HG03135 (cell line): Measurements from ENCODE around the gene GAN.

Source experiments
- ATAC-seq: cut with Tn5 transposase; IDR thresholded peaks from one replicate; pipeline ENCODE4 v1.9.1; 2021; ENCODE audit warnings: mild to moderate bottlenecking, moderate library complexity; ENCODE audit not compliant: unreplicated experiment

Gene GAN

GRCh38 chr16:81349608-81350305, 35.0 kb downstream of the GAN start:
- no peak for ATAC-seq

DNA sequence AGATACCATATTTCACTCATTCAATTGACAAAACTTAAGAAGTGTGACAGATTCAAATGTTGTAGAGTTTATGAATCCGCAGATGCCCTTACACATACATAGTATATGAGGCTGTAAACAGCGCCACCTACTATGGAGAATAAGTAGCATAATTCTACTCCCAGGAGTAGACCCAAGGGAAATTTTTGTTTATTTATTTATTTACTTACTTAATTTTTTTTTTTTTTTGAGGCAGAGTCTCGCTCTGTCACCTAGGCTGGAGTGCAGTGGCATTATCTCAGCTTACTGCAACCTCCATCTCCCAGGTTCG, 35.5 kb downstream of the GAN start:
- ATAC-seq = no peak

DNA sequence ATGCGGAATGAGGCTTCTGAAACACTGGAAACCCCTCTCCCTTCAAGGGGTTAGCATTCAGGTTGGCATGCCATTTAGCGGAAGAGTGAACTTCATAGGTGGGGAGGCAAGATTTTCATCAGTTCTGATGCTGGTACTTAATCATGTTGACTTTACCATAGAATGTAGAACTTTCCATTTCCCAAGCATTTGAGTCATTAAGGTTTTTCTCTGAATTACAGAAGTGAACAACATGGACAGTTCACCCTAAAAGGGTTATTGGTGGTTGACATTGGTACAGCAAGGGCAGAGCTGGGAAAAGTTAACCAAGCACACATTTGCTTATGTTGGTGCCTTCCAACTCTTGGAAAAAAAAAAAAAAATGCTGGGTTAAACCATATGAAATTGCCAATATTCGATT, 39.1 kb downstream of the GAN start:
- ATAC-seq = no peak

- no peak for ATAC-seq
Observed at GRCh38 chr16:81357711-81358260, 43.0 kb downstream of the GAN start.

DNA sequence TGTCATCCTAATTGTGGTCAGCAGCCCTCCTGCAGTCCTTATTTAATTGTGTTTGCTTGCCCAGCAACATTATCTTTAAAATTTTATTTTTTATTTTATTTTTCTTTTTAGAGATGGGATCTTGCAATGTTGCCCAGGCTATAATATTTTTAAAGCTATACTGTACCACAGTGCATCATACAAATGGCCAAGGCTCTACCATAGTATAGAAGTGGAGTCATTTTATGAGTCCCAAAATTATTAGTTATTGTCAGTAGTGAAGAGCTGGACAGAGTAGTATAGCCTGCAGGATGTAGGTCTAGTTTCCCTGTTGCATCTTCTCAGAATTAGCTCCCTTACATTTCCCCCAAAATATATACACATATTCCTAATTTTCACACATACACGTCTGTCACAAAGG, 44.1 kb downstream of the GAN start:
- ATAC-seq = no peak

DNA sequence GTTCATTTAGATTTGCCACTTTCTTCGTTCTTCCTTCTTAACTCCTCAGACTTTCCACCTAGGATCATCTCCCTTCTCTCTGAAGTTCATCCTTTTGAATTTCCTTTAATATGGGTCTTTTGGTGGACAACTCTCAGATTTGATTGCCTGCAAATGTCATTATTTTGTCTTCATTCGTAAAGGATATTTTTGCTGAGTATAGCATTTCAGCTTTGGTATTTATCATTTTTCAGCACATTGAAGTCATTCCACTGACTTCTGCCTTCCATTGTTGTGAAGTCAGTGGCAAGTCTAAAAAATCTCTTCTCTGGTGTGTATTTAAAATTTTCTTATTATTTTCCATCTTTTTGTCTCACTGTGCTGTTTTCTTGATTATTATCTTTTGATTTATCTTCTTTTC, 45.4 kb downstream of the GAN start:
- no peak for ATAC-seq

DNA sequence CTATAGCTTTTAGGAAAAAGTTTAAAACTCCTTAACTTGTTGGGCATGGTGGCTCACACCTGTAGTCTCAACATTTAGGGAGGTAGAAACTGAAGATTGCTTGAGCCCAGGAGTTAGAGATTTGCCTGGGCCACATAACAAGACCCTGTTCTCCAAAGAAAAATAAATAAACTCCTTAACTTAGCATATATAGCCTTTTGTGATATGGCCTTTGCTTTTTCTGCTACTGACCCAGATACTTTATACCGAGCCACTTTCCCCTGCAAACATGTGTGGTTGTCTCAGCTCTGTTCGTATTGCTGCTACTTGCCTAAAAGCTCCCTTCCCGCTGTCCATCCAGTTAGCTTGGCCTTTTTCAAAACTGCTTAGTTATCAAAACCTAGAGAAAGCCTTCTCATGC, 51.0 kb downstream of the GAN start:
- no peak for ATAC-seq

DNA sequence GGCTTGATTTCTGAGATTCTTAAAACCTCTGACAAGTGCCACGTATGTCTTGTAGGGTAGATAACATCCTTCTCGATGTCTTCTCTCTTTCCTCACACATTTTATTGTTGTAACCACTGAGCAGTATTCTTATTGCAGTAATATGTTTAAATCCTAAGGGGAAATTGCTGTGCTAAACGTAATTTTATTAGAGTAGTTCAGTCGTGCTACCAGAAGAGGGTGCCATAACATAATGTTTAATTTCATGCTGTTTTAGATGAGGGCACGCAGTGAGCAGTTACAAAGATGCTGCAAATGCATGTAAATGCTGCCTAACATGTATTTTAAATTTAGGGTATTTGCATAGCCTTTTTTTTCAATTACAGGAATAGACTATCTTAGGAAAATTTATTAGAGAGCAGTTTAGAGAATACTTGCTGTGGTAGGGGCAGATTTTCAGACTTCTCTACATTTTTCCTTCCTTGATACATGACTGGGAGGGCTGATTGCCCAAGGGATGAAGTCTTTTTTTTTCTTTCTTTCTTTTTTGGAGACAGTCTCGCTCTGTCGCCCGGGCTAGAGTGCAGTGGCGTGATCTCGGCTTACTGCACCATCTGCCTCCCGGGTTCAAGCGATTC, 51.7 kb downstream of the GAN start:
- ATAC-seq = no peak

DNA sequence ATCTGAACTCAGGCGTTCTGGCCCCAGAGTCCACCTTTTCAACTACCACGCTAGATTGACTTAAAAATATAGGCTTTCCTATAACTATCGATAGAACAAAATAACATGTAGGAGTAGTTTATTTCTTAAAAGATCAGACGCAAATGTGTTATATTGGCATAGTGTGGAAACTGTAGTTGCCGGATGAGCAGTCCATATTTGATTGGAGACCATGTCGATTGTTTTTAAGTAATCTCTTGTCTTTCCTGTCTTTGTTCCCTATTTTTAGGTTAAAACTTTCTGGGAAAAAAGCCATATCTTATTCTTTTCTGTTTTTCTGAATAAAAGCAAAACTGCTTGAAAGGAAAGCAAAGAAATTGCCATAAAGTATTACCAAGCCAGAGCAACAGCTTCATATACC, 53.1 kb downstream of the GAN start:
- no peak for ATAC-seq

- ATAC-seq = no peak
Observed at GRCh38 chr16:81369888-81370504, 55.2 kb downstream of the GAN start.

DNA sequence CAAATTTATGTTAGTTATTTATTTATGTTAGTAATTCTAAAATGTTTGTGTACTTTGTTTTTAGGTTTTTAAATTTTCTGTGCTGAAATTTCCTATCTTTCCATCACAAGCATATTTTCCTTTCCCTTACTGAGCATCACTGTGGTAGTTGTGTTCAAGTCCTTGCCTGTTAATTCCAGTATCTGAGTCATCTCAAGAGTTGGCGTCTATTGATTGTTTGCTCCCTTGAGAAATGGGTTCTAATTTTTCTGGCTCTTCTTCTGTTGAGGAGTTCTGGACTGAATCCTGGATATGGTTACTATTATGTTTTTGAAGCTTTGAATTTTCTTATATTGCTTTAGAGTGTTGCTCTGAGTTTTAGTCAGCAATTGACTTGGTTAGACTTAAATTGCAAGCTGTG, 56.3 kb downstream of the GAN start:
- no peak for ATAC-seq

DNA sequence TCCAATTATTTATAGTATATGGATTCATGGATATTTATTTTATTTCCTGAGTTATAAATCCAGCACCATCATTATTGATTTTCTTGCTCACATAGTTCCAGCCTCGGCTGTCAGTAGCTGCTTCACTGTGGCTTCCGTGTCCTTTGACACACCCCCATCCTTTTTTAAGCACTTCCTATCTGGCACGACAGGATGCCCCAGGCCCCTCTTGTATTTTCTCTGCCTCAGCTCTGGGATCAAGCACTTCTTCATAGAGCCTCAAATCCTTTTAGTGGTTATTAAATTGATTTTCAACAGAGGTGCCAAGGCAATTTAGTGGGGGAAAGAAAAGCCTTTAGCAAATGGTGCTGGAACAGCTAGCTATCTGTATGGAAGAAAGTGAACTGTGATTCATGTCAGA, 59.8 kb downstream of the GAN start:
- ATAC-seq = no peak

GRCh38 chr16:81376880-81377279, 62.1 kb downstream of the GAN start:
- ATAC-seq = no peak

- no peak for ATAC-seq
Observed at GRCh38 chr16:81378049-81378448, 63.3 kb downstream of the GAN start.

DNA sequence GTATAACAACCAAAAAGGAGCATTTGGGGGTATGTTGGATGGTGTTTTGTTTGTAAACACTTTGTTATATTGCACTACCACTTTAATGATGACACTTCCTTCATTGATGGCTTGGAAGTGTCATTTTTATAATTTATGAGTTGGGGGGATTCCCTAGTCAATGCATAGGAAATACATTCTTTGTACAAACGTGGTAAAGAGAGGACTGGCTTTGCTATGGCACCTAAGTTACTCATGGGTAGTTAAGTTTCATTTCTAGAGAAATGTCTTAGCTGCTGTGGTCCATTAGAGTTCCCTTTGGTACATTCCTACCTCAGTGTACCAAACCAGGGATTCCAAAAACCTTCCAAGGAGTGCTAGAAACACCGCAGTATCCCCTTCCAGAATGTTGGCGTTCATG, 66.2 kb downstream of the GAN start:
- ATAC-seq = no peak

DNA sequence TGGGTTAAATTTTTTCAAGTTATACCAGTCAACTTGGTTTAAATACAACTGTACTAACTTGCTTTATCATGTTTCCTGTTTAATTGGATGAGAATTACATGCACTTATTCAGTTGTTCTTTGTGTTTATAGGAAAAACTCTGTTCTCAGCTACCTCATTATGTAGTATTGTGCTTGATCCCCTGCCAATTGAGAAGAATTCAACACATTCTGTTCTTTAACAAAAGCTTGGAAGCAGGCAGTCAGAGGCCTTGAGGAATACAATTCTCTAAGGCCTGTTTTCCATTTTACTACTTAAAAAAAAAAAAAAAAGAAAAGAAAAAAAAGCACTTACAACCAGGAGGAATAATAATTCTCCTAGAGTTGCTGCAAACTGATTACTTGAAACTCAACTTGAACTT, 69.2 kb downstream of the GAN start:
- ATAC-seq = no peak

- no peak for ATAC-seq
Observed at GRCh38 chr16:81385031-81385756, 70.4 kb downstream of the GAN start.

- ATAC-seq = no peak
Observed at GRCh38 chr16:81388357-81388756, 73.6 kb downstream of the GAN start.

GRCh38 chr16:81390840-81391239, 76.1 kb downstream of the GAN start:
- ATAC-seq = no peak

DNA sequence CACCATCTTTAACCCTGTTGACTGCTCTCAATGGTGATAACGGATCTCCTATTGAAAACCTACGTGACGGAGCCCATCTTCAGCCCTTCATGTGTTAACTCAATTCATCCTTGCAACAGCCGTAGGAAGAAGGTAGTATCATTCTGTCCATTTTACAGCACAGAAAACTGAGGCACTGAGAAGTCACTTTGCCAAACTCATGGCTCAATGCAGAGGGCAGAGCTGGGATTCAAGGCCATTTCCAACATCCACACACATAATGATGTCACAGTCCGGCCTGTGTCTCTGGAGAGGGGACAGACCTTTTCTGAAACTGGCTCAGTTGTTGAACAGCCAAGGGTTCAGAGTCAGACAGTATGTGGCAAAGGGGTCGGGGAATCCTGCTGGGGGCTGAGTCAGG, 77.2 kb downstream of the GAN start:
- no peak for ATAC-seq

GRCh38 chr16:81394416-81394815, 79.7 kb downstream of the GAN start:
- no peak for ATAC-seq
